OCI-LY1 (cell line): Measurements from ENCODE around the gene PKN1.

ENCODE experiments used
- H2AFZ ChIP-seq: fragments of 200-600 bp; sonication (generic), shearing (Covaris generic); 2 replicates; pipeline ENCODE4 v1.6.0; 2014; ENCODE audit warnings: antibody characterized with exemption, mild to moderate bottlenecking, low read length
- H3F3A ChIP-seq: fragments of 200-600 bp; sonication (generic), shearing (Covaris generic); 2 replicates; pipeline ENCODE4 v1.6.0; 2014; ENCODE audit warnings: mild to moderate bottlenecking, antibody characterized with exemption, low read length, moderate library complexity; ENCODE audit not compliant: insufficient read depth
- H3K27ac ChIP-seq: fragments of 200-600 bp; sonication (generic); 2 replicates; pipeline ENCODE4 v1.5.1; 2014; ENCODE audit warnings: low read length, mixed run types, mild to moderate bottlenecking, low read depth; ENCODE audit not compliant: poor library complexity, severe bottlenecking
- H3K27me3 ChIP-seq: fragments of 200-600 bp; sonication (generic); 2 replicates; pipeline ENCODE4 v1.6.0; 2014; ENCODE audit warnings: antibody characterized with exemption, mild to moderate bottlenecking, low read length, moderate library complexity; ENCODE audit not compliant: insufficient read depth
- H3K36me3 ChIP-seq: fragments of 200-600 bp; sonication (generic); 2 replicates; pipeline ENCODE4 v1.6.1; 2014; ENCODE audit warnings: mild to moderate bottlenecking, antibody characterized with exemption, low read length, moderate library complexity, mixed read lengths; ENCODE audit not compliant: insufficient read depth
- H3K4me1 ChIP-seq: fragments of 200-600 bp; sonication (generic); 2 replicates; pipeline ENCODE4 v1.5.1; 2014; ENCODE audit warnings: mild to moderate bottlenecking, low read length, moderate library complexity; ENCODE audit not compliant: insufficient read depth, severe bottlenecking
- H3K4me2 ChIP-seq: fragments of 200-600 bp; sonication (generic), shearing (Covaris generic); 2 replicates; pipeline ENCODE4 v1.6.1; 2014; ENCODE audit warnings: low read length
- H3K4me3 ChIP-seq: fragments of 200-600 bp; sonication (generic); 2 replicates; pipeline ENCODE4 v1.5.1; 2014; ENCODE audit warnings: low read length, low read depth, mild to moderate bottlenecking, mixed read lengths; ENCODE audit not compliant: poor library complexity, severe bottlenecking
- H3K79me2 ChIP-seq: fragments of 200-600 bp; shearing (Covaris generic); 2 replicates; pipeline ENCODE4 v1.6.1; 2016; ENCODE audit warnings: mixed run types, low read length, mixed read lengths; ENCODE audit not compliant: insufficient read depth
- H3K9ac ChIP-seq: fragments of 200-600 bp; sonication (generic), shearing (Covaris generic); 2 replicates; pipeline ENCODE4 v1.6.1; 2014; ENCODE audit warnings: mild to moderate bottlenecking, low read length, mixed read lengths
- H3K9me2 ChIP-seq: fragments of 200-600 bp; sonication (generic), shearing (Covaris generic); 2 replicates; pipeline ENCODE4 v1.6.1; 2014; ENCODE audit warnings: low read depth, mild to moderate bottlenecking, low read length, mixed read lengths
- H3K9me3 ChIP-seq: fragments of 200-600 bp; shearing (Covaris generic); 2 replicates; pipeline ENCODE4 v1.6.1; 2014; ENCODE audit warnings: low read length, mixed read lengths
- H4K20me1 ChIP-seq: fragments of 200-600 bp; sonication (generic), shearing (Covaris generic); 2 replicates; pipeline ENCODE4 v1.6.0; 2016; ENCODE audit warnings: mild to moderate bottlenecking, low read length; ENCODE audit not compliant: insufficient read depth
- EZH2 ChIP-seq: fragments of 200-600 bp; sonication (generic), shearing (Covaris generic); IDR thresholded peaks from 2 replicates; pipeline ENCODE4 v1.8.0; 2017; ENCODE audit warnings: borderline replicate concordance, mixed run types, mild to moderate bottlenecking, antibody characterized with exemption, low read length, moderate library complexity, mixed read lengths
- TF ChIP-seq, protein P1 (sequence below): fragments of 200-600 bp; sonication (generic), shearing (Covaris generic); IDR thresholded peaks from 2 replicates; pipeline ENCODE4 v1.5.1; 2017; ENCODE audit warnings: mild to moderate bottlenecking, antibody characterized with exemption, low read length, moderate library complexity, mixed read lengths

PKN1 gene

DNA sequence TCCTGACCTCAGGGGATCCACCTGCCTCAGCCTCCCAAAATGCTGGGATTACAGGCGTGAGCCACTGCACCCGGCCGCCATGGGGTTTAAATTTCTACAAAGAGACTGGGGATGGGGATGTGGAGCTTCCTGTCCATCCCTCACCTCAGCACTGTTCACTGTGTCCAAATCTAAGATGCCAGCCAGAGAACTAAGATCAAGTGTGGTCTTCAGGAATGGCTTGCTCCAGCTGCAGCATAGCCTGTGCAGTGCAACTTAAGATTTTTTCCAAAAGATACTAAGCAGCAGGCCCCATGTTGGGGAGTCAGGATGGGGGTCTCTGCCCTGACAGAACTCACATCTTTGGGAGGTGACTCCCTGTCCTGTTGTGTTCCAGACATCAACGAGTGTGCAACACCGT, 42.6 kb upstream of the PKN1 start:
- Histone ChIP-seq H3K4me1 (no peaks in the 10 kb centered on the region), H3K9ac (no peak overlapping the region), H4K20me1 (no peaks in the 10 kb centered on the region), H3K4me3 (no peak overlapping the region), H3K9me3 (no peaks in the 10 kb centered on the region), H3K27me3 (no peaks in the 10 kb centered on the region), H3F3A (no peaks in the 10 kb centered on the region), H3K36me3 (no peaks in the 10 kb centered on the region), H3K79me2 (no peaks in the 10 kb centered on the region), H2AFZ (no peak overlapping the region), H3K9me2 (no peaks in the 10 kb centered on the region), H3K4me2 (no peak overlapping the region), H3K27ac (no peak overlapping the region)
- TF ChIP-seq, protein P1, sequence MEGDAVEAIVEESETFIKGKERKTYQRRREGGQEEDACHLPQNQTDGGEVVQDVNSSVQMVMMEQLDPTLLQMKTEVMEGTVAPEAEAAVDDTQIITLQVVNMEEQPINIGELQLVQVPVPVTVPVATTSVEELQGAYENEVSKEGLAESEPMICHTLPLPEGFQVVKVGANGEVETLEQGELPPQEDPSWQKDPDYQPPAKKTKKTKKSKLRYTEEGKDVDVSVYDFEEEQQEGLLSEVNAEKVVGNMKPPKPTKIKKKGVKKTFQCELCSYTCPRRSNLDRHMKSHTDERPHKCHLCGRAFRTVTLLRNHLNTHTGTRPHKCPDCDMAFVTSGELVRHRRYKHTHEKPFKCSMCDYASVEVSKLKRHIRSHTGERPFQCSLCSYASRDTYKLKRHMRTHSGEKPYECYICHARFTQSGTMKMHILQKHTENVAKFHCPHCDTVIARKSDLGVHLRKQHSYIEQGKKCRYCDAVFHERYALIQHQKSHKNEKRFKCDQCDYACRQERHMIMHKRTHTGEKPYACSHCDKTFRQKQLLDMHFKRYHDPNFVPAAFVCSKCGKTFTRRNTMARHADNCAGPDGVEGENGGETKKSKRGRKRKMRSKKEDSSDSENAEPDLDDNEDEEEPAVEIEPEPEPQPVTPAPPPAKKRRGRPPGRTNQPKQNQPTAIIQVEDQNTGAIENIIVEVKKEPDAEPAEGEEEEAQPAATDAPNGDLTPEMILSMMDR = no peak
- TF ChIP-seq EZH2 = no peak

DNA sequence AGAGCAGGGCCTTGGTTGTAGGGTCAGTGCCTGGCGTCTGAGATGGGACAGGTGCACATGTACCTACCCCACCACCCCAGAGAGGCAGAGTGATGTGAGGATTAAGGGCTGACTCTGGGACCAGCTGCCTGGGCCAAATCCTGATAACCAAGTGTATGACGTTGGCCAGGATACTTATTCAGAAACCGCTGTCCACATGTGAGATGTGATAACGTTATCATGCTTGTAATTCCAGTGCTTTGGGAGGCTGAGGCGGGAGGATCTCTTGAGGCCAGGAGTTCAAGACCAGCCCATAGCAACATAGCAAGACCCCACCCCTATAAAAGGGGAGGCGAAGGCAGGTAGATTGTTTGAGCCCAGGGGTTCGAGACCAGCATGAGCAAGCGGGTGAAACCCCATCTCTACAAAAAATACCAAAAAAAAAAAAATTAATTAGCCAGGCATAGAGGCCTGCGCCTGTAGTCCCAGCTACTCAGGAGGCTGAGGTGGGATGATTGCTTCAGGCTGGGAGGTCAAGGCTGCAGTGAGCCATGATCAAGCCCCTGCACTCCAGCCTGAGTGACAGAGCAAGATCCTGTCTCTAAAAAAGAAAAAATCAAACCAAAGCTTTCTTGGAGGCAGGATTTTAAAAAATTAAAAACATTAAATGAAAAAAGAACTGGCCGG, 41.8 kb upstream of the PKN1 start:
- no peak overlapping the region for H3K4me2 ChIP-seq
- H4K20me1 ChIP-seq = no peaks in the 10 kb centered on the region
- no peaks in the 10 kb centered on the region for H3K4me1 ChIP-seq
- H3K9me3 ChIP-seq = no peaks in the 10 kb centered on the region
- H2AFZ ChIP-seq = no peak overlapping the region
- H3F3A ChIP-seq = no peaks in the 10 kb centered on the region
- H3K9me2 ChIP-seq = no peaks in the 10 kb centered on the region
- H3K27ac ChIP-seq = no peak overlapping the region
- no peak overlapping the region for H3K4me3 ChIP-seq
- H3K9ac ChIP-seq = no peak overlapping the region
- no peaks in the 10 kb centered on the region for H3K79me2 ChIP-seq
- no peaks in the 10 kb centered on the region for H3K27me3 ChIP-seq
- H3K36me3 ChIP-seq = no peaks in the 10 kb centered on the region
- TF ChIP-seq EZH2 = no peak
- TF ChIP-seq, protein P1 = no peak

DNA sequence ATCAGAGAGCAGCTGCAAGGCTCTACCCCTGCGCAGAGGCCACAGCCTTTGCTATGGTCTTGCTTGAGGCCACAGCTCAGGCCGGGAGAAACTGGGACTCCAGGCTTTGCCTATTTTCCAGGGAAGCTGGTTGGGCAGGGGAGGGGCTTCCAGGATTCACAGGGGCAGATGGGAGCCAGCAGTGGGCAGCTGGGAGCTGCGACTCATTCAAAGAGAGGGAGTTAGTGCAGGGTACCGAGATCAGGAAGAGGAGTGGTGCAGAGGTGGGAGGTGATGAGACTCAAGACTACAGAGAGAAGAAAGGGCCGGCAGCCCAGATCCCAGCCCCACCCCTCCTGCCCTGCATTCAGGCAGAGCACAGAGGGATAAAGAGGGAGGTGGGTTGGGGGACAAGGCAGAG, 39.8 kb upstream of the PKN1 start:
- Histone ChIP-seq H3K36me3 (no peaks in the 10 kb centered on the region), H3F3A (no peaks in the 10 kb centered on the region), H3K9me2 (no peaks in the 10 kb centered on the region), H3K27me3 (no peaks in the 10 kb centered on the region), H3K4me2 (no peak overlapping the region), H3K9me3 (no peaks in the 10 kb centered on the region), H4K20me1 (no peaks in the 10 kb centered on the region), H2AFZ (no peak overlapping the region), H3K9ac (no peak overlapping the region), H3K79me2 (no peaks in the 10 kb centered on the region), H3K4me1 (no peaks in the 10 kb centered on the region), H3K4me3 (no peak overlapping the region), H3K27ac (no peak overlapping the region)
- TF ChIP-seq, protein P1 = no peak
- TF ChIP-seq EZH2 = no peak
